ENCODE results near the gene SP140.
"Not testable (repeated sequence)": the region's sequence is repeated elsewhere in the genome, so short reads cannot be mapped to it uniquely, and the experiment has no call there.

The SP140 gene

GRCh38 chr2:230225486-230225885 is at the start of gene SP140:
Gene SP140 (plus strand): TSS chr2:230225736. CDS start chr2:230225845, 109 bp downstream.
- DNase-seq, result peak in 17 of 56 donors; percentile 2 to 29 (median 4)

GRCh38 chr2:230176996-230177395 is 48.5 kb upstream of the SP140 start:
- no peak for DNase-seq

GRCh38 chr2:230178546-230179485 is 46.7 kb upstream of the SP140 start:
- DNase-seq, result no peak

GRCh38 chr2:230179907-230180306 is 45.6 kb upstream of the SP140 start:
- DNase-seq, result no peak

GRCh38 chr2:230181195-230181594 is 44.3 kb upstream of the SP140 start:
- no peak for DNase-seq

GRCh38 chr2:230184727-230185578 is 40.6 kb upstream of the SP140 start:
- no peak for DNase-seq

- no peak for DNase-seq
Measured at GRCh38 chr2:230202430-230203109, 23.0 kb upstream of the SP140 start.

- DNase-seq, result no peak
Measured at GRCh38 chr2:230203110-230203676, 22.3 kb upstream of the SP140 start.

GRCh38 chr2:230205034-230205433 is 20.5 kb upstream of the SP140 start:
- no peak for DNase-seq

- no peak for DNase-seq
Measured at GRCh38 chr2:230205721-230206120, 19.8 kb upstream of the SP140 start.

- DNase-seq, result no peak
Measured at GRCh38 chr2:230208576-230208975, 17.0 kb upstream of the SP140 start.

- DNase-seq, result no peak
Measured at GRCh38 chr2:230209422-230210051, 16.0 kb upstream of the SP140 start.

GRCh38 chr2:230216489-230216888 is 9.0 kb upstream of the SP140 start:
- no peak for DNase-seq

GRCh38 chr2:230217424-230217823 is 8.1 kb upstream of the SP140 start:
- DNase-seq, result no peak

GRCh38 chr2:230218421-230218820 is 7.1 kb upstream of the SP140 start:
- no peak for DNase-seq

GRCh38 chr2:230219419-230220331 is 5.9 kb upstream of the SP140 start, which contains the start of gene SP110:
Gene SP110 (minus strand): TSS chr2:230219984. CDS start chr2:230216927, 3,057 bp downstream.
- peak in 52 of 56 donors; percentile 6 to 74 (median 42) for DNase-seq

- peak in 1 of 56 donors; percentile 18 for DNase-seq
Measured at GRCh38 chr2:230220347-230220969, 5.1 kb upstream of the SP140 start.

- no peak for DNase-seq
Measured at GRCh38 chr2:230221493-230221892, 4.0 kb upstream of the SP140 start.

GRCh38 chr2:230222829-230223228 is 2.7 kb upstream of the SP140 start:
- not testable (repeated sequence) for DNase-seq

All from amygdala (tissue), 56 donors.